ENCODE data around the gene USP36. TPM values are rescaled to one million over a fixed set of nuclear protein-coding genes. Genes with fewer than 3 reads are reported as not detected.

USP36 gene
- total RNA-seq, 1 experiment from 2014 or later: 29.6 TPM

GRCh38 chr17:78826836-78827509 lies 13.6 kb downstream of the USP36 start:
- H3K9me2 ChIP-seq (replicated peaks; ENCODE audit: insufficient read depth, low read length): no peaks in the 10 kb centered on the region
- DNase-seq: no peak
- no peaks in the 10 kb centered on the region for H3K27me3 ChIP-seq (ENCODE audit: low read length)
- H3K4me2 ChIP-seq (ENCODE audit: low read depth, low read length, poor library complexity, severe bottlenecking): no peak overlapping the region
- peaks cover 70% of the 10 kb centered on the region for H3K36me3 ChIP-seq (ENCODE audit: insufficient read depth, low read length)
- H3K9ac ChIP-seq (ENCODE audit: low read length): no peak overlapping the region
- H2AFZ ChIP-seq (ENCODE audit: low read length): no peak overlapping the region
- H3K27ac ChIP-seq (ENCODE audit: low read length): no peak overlapping the region
- peaks cover 21% of the 10 kb centered on the region for H4K20me1 ChIP-seq (ENCODE audit: insufficient read depth, low read depth, low read length)
- peaks cover 42% of the 10 kb centered on the region for H3K79me2 ChIP-seq (ENCODE audit: low read length)
- no peaks in the 10 kb centered on the region for H3K9me3 ChIP-seq (ENCODE audit: low read length)
- H3K4me3 ChIP-seq (ENCODE audit: low read length): no peak overlapping the region
- H3K4me1 ChIP-seq (ENCODE audit: low read length): no peaks in the 10 kb centered on the region

GRCh38 chr17:78826421-78826820 lies 14.2 kb downstream of the USP36 start:
- Histone ChIP-seq H2AFZ (ENCODE audit: low read length) (no peak overlapping the region), H3K27me3 (ENCODE audit: low read length) (no peaks in the 10 kb centered on the region), H3K4me3 (ENCODE audit: low read length) (no peak overlapping the region), H3K4me2 (ENCODE audit: low read depth, low read length, poor library complexity, severe bottlenecking) (no peak overlapping the region), H3K27ac (ENCODE audit: low read length) (no peak overlapping the region), H3K9me3 (ENCODE audit: low read length) (no peaks in the 10 kb centered on the region), H3K9ac (ENCODE audit: low read length) (no peak overlapping the region), H4K20me1 (ENCODE audit: insufficient read depth, low read depth, low read length) (peaks cover 18% of the 10 kb centered on the region), H3K36me3 (ENCODE audit: insufficient read depth, low read length) (peaks cover 67% of the 10 kb centered on the region), H3K4me1 (ENCODE audit: low read length) (no peaks in the 10 kb centered on the region), H3K9me2 (replicated peaks; ENCODE audit: insufficient read depth, low read length) (no peaks in the 10 kb centered on the region), H3K79me2 (ENCODE audit: low read length) (peaks cover 36% of the 10 kb centered on the region)
- no peak for DNase-seq

- Histone ChIP-seq H3K79me2 (ENCODE audit: low read length) (peaks cover 32% of the 10 kb centered on the region), H2AFZ (ENCODE audit: low read length) (no peak overlapping the region), H3K4me2 (ENCODE audit: low read depth, low read length, poor library complexity, severe bottlenecking) (no peak overlapping the region), H3K4me1 (ENCODE audit: low read length) (no peaks in the 10 kb centered on the region), H4K20me1 (ENCODE audit: insufficient read depth, low read depth, low read length) (peaks cover 18% of the 10 kb centered on the region), H3K9ac (ENCODE audit: low read length) (no peak overlapping the region), H3K27me3 (ENCODE audit: low read length) (no peaks in the 10 kb centered on the region), H3K36me3 (ENCODE audit: insufficient read depth, low read length) (peaks cover 64% of the 10 kb centered on the region), H3K4me3 (ENCODE audit: low read length) (no peak overlapping the region), H3K9me3 (ENCODE audit: low read length) (no peaks in the 10 kb centered on the region), H3K27ac (ENCODE audit: low read length) (no peak overlapping the region), H3K9me2 (replicated peaks; ENCODE audit: insufficient read depth, low read length) (no peaks in the 10 kb centered on the region)
- no peak for DNase-seq
Observed at GRCh38 chr17:78825696-78826095, 14.9 kb downstream of the USP36 start.

- Histone ChIP-seq H4K20me1 (ENCODE audit: insufficient read depth, low read depth, low read length) (peaks cover 15% of the 10 kb centered on the region), H3K36me3 (ENCODE audit: insufficient read depth, low read length) (peaks cover 62% of the 10 kb centered on the region), H3K27ac (ENCODE audit: low read length) (no peak overlapping the region), H3K9me3 (ENCODE audit: low read length) (no peaks in the 10 kb centered on the region), H3K79me2 (ENCODE audit: low read length) (peaks cover 18% of the 10 kb centered on the region), H3K9ac (ENCODE audit: low read length) (no peak overlapping the region), H3K4me1 (ENCODE audit: low read length) (no peaks in the 10 kb centered on the region), H3K4me2 (ENCODE audit: low read depth, low read length, poor library complexity, severe bottlenecking) (no peak overlapping the region), H3K4me3 (ENCODE audit: low read length) (no peak overlapping the region), H3K9me2 (replicated peaks; ENCODE audit: insufficient read depth, low read length) (no peaks in the 10 kb centered on the region), H2AFZ (ENCODE audit: low read length) (no peak overlapping the region), H3K27me3 (ENCODE audit: low read length) (no peaks in the 10 kb centered on the region)
- DNase-seq: no peak
Observed at GRCh38 chr17:78824240-78824639, 16.4 kb downstream of the USP36 start.

- DNase-seq: no peak
- Histone ChIP-seq H3K4me3 (ENCODE audit: low read length) (no peak overlapping the region), H4K20me1 (ENCODE audit: insufficient read depth, low read depth, low read length) (peaks cover 19% of the 10 kb centered on the region), H3K9me3 (ENCODE audit: low read length) (no peaks in the 10 kb centered on the region), H3K79me2 (ENCODE audit: low read length) (peaks cover 13% of the 10 kb centered on the region; the same call in 1 of the 2 replicates), H3K9ac (ENCODE audit: low read length) (no peak overlapping the region), H3K27ac (ENCODE audit: low read length) (no peak overlapping the region), H2AFZ (ENCODE audit: low read length) (no peak overlapping the region), H3K27me3 (ENCODE audit: low read length) (no peaks in the 10 kb centered on the region), H3K36me3 (ENCODE audit: insufficient read depth, low read length) (peaks cover 65% of the 10 kb centered on the region), H3K9me2 (replicated peaks; ENCODE audit: insufficient read depth, low read length) (no peaks in the 10 kb centered on the region), H3K4me2 (ENCODE audit: low read depth, low read length, poor library complexity, severe bottlenecking) (no peak overlapping the region), H3K4me1 (ENCODE audit: low read length) (no peaks in the 10 kb centered on the region)
Observed at GRCh38 chr17:78823282-78824046, 17.1 kb downstream of the USP36 start.

GRCh38 chr17:78822552-78822951 lies 18.1 kb downstream of the USP36 start:
- Histone ChIP-seq H3K27ac (ENCODE audit: low read length) (no peak overlapping the region), H3K36me3 (ENCODE audit: insufficient read depth, low read length) (peaks cover 65% of the 10 kb centered on the region), H3K9me2 (replicated peaks; ENCODE audit: insufficient read depth, low read length) (no peaks in the 10 kb centered on the region), H3K9ac (ENCODE audit: low read length) (no peak overlapping the region), H3K79me2 (ENCODE audit: low read length) (peaks cover 8% of the 10 kb centered on the region; the same call in 1 of the 2 replicates), H4K20me1 (ENCODE audit: insufficient read depth, low read depth, low read length) (peaks cover 21% of the 10 kb centered on the region), H3K4me1 (ENCODE audit: low read length) (no peaks in the 10 kb centered on the region), H3K27me3 (ENCODE audit: low read length) (no peaks in the 10 kb centered on the region), H2AFZ (ENCODE audit: low read length) (no peak overlapping the region), H3K4me3 (ENCODE audit: low read length) (no peak overlapping the region), H3K4me2 (ENCODE audit: low read depth, low read length, poor library complexity, severe bottlenecking) (no peak overlapping the region), H3K9me3 (ENCODE audit: low read length) (no peaks in the 10 kb centered on the region)
- no peak for DNase-seq

DNA sequence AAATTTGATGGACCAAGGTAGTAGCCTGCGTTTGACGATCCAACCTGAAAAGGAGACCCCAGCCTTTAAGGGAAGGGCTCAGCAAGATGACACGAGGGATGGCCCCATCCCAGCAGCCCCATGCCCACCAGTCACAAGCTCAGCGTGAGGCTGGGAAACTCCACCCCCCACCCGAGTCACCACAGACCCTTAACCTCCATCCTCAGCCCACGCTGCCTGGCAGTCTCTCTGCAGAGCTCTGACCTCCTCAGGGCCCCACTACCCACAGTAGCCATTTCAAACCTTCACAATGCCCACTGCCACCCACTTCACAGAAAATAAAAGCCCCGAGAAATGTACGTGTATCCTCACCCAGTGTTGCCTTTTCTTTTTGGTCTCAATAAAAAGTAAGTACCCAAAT lies 18.7 kb downstream of the USP36 start:
- no peak overlapping the region for H3K9ac ChIP-seq (ENCODE audit: low read length)

GRCh38 chr17:78820841-78821240 lies 19.8 kb downstream of the USP36 start:
- DNase-seq: no peak
- Histone ChIP-seq H3K4me3 (ENCODE audit: low read length) (no peak overlapping the region), H3K27ac (ENCODE audit: low read length) (no peak overlapping the region), H3K9ac (ENCODE audit: low read length) (no peak overlapping the region), H3K4me1 (ENCODE audit: low read length) (no peaks in the 10 kb centered on the region), H4K20me1 (ENCODE audit: insufficient read depth, low read depth, low read length) (peaks cover 20% of the 10 kb centered on the region), H3K36me3 (ENCODE audit: insufficient read depth, low read length) (peaks cover 65% of the 10 kb centered on the region), H2AFZ (ENCODE audit: low read length) (no peak overlapping the region), H3K9me2 (replicated peaks; ENCODE audit: insufficient read depth, low read length) (no peaks in the 10 kb centered on the region), H3K9me3 (ENCODE audit: low read length) (no peaks in the 10 kb centered on the region), H3K79me2 (ENCODE audit: low read length) (peaks cover 10% of the 10 kb centered on the region; the same call in 1 of the 2 replicates), H3K27me3 (ENCODE audit: low read length) (no peaks in the 10 kb centered on the region), H3K4me2 (ENCODE audit: low read depth, low read length, poor library complexity, severe bottlenecking) (no peak overlapping the region)

More for the DNA sequence above, 18.7 kb downstream of the USP36 start:
- Histone ChIP-seq H3K79me2 (ENCODE audit: low read length) (peaks cover 8% of the 10 kb centered on the region; the same call in 1 of the 2 replicates), H4K20me1 (ENCODE audit: insufficient read depth, low read depth, low read length) (peaks cover 21% of the 10 kb centered on the region), H3K27ac (ENCODE audit: low read length) (no peak overlapping the region), H3K9me3 (ENCODE audit: low read length) (no peaks in the 10 kb centered on the region), H3K4me1 (ENCODE audit: low read length) (no peaks in the 10 kb centered on the region), H3K27me3 (ENCODE audit: low read length) (no peaks in the 10 kb centered on the region), H2AFZ (ENCODE audit: low read length) (no peak overlapping the region), H3K36me3 (ENCODE audit: insufficient read depth, low read length) (peaks cover 65% of the 10 kb centered on the region), H3K9me2 (replicated peaks; ENCODE audit: insufficient read depth, low read length) (no peaks in the 10 kb centered on the region), H3K4me3 (ENCODE audit: low read length) (no peak overlapping the region), H3K4me2 (ENCODE audit: low read depth, low read length, poor library complexity, severe bottlenecking) (no peak overlapping the region)
- no peak for DNase-seq
